Transverse colon (tissue), 4 donors: ENCODE results near the gene PPP1R36.

Experiments
- EP300 ChIP-seq: sonication (generic); formaldehyde crosslinking; IDR thresholded peaks from one replicate; pipeline ENCODE4 v1.6.1; 2017; ENCODE audit warnings: antibody characterized with exemption, low read depth
- POLR2A ChIP-seq: fragments of 450-650 bp; IDR thresholded peaks from one replicate; pipeline ENCODE4 v1.6.1; 2016; ENCODE audit warnings: antibody characterized with exemption, mild to moderate bottlenecking, moderate library complexity
- POLR2AphosphoS5 ChIP-seq, 3 donors: sonication (generic); formaldehyde crosslinking; IDR thresholded peaks; one replicate each; pipeline ENCODE4 v1.6.1; 2016; ENCODE audit warnings: antibody characterized with exemption in 3 of 3
- TF ChIP-seq, protein P1 (sequence below), 5 experiments: fragments of 200-600 bp in 3 of 5; fragments of 450-650 bp in 2 of 5; sonication (generic) in 3 of 5; IDR thresholded peaks; 1 replicate in 2 of 5; 2 replicates in 3 of 5; pipeline ENCODE4 v1.5.1; 2016 to 2017; ENCODE audit warnings: antibody characterized with exemption in 5 of 5, inconsistent platforms in 3 of 5, mild to moderate bottlenecking in 2 of 5, moderate library complexity in 1 of 5

DNA sequence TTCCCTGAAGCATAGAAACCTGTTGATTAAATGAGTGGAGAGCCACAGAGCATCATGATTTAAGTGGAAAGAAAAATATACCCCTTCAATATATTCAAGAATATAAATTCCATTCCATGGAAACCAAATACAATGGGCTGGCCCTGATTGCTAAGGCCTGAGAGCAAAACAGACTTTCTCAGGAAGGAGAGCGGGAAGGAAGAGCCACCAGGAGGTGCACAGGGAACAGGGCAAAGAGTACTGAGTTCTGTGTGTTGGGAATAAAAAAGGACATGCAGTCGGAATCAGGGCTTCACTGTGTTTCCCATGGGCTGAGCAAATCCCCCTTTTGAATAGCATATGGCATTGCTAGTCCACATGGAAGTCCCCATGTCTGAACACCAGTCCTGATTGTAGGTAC is 84.8 kb downstream of the PPP1R36 start:
- TF ChIP-seq, protein P1, sequence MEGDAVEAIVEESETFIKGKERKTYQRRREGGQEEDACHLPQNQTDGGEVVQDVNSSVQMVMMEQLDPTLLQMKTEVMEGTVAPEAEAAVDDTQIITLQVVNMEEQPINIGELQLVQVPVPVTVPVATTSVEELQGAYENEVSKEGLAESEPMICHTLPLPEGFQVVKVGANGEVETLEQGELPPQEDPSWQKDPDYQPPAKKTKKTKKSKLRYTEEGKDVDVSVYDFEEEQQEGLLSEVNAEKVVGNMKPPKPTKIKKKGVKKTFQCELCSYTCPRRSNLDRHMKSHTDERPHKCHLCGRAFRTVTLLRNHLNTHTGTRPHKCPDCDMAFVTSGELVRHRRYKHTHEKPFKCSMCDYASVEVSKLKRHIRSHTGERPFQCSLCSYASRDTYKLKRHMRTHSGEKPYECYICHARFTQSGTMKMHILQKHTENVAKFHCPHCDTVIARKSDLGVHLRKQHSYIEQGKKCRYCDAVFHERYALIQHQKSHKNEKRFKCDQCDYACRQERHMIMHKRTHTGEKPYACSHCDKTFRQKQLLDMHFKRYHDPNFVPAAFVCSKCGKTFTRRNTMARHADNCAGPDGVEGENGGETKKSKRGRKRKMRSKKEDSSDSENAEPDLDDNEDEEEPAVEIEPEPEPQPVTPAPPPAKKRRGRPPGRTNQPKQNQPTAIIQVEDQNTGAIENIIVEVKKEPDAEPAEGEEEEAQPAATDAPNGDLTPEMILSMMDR (IDR thresholded peaks at IDR 0.05), result no peak
- TF ChIP-seq POLR2A, result no peak
- no peak for TF ChIP-seq POLR2AphosphoS5 (IDR thresholded peaks at IDR 0.05)
- no peak for TF ChIP-seq EP300
